Breast epithelium (tissue), 3 donors: ENCODE data around the gene SHLD2.

Source experiments
- CTCF ChIP-seq, 3 donors: fragments of 450-650 bp; IDR thresholded peaks; one replicate each; pipeline ENCODE4 v1.5.1; 2016 to 2017; ENCODE audit warnings: antibody characterized with exemption in 3 of 3, mild to moderate bottlenecking in 3 of 3, moderate library complexity in 3 of 3
- POLR2AphosphoS5 ChIP-seq, 3 donors: sonication (generic); formaldehyde crosslinking; IDR thresholded peaks; one replicate each; pipeline ENCODE4 v1.6.1; 2017; ENCODE audit warnings: antibody characterized with exemption in 3 of 3

DNA sequence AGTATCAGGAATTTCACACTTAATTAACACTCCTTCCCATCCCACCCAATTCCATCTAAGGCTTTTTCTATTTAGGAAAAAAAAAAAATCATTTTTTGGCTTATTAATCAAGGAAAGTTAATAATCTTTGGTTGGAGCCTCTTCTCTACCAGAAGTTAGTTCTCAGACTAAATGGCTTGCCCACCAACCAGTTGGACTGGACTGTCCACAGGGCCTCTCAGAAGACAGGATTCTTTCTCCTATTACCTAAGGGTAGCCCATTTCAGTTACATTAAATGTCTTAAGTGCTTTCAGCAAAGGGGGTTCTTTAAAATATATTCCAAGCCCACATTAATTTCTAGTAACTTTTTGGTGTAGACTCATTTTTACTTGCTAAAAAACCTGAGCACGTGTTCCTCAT lies 35.6 kb upstream of the SHLD2 start:
- no peak for TF ChIP-seq POLR2AphosphoS5 (IDR thresholded peaks at IDR 0.05)
- TF ChIP-seq CTCF (IDR thresholded peaks at IDR 0.05) = no peak
